ENCODE data around the gene MTHFS.
"Not testable (repeated sequence)": the region's sequence is repeated elsewhere in the genome, so short reads cannot be mapped to it uniquely, and the experiment has no call there.

The MTHFS gene

DNA sequence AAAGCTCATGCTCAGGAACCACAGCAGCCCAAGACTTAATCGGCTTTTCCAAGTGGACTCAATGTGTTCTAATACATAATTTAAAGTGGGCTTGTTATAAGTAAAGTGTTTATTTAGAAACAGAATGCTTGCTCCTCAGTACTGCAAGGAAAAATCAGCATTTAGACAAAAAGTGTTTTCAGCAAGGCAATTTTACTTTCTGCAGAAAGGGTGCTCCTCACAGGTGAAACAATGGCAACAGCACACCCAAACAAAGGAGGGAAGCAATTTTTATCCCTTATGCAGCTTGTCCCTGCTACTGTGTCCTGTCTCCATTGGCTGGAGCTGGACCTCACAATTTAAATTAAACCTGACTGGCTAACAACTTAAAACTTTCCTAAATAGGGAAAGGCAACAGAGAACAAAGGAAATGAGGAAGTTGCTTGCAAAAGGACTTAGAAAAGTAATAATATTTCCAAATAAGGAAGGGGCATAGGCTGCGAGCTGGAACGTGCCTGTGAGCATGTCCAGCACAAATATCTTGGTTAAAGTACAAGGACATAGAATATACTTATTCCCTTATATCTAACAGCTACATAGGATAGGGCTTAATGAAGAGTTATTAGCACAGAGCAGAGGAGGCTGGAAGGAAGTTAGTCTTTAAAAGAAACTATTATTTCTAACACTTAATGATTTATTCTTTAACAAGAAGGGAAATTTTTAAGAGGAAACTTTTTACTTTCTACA lies 19.1 kb upstream of the MTHFS start:
- DNase-seq (ENCODE audit: low spot score), result not testable (repeated sequence)

DNA sequence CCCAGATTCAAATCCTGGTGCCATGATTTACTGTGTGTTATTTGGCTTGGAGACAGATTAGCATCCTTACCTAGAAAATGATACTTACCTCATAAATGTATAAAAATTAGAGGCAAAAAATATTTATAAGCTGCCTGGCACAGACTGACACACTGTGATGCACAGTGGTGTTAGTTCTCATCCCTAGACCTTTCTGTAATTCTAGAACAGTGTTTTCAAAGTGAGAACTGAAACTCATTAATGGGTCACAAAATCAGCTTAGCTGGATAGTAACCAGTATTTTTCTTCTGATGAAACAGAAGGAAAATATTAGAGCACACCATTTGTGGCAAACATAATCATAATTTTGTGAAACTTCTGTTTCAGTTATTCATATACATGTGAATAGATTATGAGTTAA lies 17.9 kb upstream of the MTHFS start:
- DNase-seq (ENCODE audit: low spot score), result no peak

DNA sequence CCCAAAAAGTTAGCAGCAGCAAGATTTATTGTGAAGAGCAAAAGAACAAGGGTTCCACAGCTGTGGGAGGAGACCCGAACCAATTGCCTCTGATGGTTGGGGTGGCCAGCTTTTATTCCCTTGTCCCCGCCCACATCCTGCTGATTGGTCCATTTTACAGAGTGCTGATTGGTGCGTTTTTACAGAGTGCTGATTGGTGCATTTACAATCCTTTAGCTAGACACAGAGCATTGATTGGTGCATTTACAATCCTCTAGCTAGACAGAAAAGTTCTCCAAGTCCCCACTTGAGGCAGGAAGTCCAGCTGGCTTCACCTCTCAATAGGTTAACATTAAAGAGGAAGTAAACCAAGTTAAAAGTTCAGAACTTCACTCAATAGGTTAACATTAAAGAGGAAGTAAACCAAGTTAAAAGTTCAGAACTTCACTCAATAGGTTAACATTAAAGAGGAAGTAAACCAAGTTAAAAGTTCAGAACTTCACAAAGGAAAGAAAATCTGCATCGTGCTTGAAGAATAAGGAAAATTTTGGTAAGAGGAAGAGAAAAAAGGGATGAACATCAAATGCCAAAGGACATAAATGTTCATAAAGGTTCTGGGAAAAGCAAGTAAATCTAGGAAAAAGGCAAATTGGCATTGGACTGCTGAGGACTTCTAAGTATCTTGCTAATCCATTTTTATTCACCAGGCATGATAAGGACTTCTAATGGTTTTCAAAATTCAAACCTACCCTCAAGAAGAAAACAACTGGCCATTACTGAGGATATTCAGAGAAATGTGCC lies 12.9 kb upstream of the MTHFS start:
- DNase-seq (ENCODE audit: low spot score), result not testable (repeated sequence)

DNA sequence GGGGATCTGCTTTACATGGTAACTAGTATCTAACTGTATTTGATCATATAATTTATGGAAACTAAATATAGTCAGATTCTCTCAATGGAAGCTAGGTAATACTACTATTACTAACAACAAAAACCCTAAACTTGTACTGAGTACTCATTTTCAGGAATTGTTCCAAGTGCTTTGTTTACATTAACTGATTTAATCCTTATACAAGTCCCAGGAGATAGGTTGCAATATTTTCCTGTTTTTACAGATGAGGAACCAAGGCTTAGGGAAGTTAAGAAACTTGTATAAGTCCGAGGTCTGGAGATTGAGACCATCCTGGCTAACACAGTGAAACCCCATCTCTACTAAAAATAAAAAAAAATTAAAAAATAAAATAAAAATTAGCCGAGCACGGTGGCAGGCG lies 7.5 kb upstream of the MTHFS start:
- DNase-seq (ENCODE audit: low spot score), result no peak

DNA sequence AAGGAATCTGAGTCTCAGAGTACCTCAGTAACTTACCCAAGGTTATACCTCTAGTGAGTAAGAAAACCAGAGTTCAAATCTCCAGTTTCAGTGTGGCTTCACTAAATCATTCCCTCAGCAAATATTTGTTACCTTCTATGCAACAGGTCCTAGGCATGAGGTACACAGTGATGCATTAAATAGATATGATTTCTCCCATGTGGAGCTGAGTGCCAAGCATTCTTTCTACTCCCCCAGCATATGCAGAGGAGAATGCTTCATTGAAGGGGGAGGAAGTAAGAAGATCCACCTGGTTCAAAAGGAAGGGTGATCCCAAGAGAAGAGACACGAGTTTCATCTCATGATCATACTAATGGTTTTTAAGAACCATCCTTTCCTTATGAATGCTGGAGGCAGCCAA lies 6.8 kb upstream of the MTHFS start:
- DNase-seq (ENCODE audit: low spot score), result no peak

DNA sequence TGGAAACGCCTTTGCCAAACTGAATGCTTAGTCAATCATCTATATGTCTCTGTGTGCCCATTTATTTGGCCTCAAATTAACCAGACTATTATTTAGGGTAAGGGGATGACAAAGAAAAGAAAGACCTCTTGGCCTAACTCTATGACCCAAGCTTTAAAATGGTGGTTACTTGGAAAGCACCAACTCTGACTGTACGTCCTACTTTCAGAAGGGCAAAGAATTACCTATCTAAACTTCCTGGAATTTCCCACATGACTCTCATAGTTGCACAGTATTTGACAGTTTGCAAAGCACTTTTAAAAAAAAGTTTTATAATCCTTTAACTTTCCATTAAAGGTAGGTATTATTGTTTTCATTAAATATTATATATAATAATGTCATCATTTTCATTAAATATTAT lies 6.3 kb upstream of the MTHFS start:
- no peak for DNase-seq (ENCODE audit: low spot score)

DNA sequence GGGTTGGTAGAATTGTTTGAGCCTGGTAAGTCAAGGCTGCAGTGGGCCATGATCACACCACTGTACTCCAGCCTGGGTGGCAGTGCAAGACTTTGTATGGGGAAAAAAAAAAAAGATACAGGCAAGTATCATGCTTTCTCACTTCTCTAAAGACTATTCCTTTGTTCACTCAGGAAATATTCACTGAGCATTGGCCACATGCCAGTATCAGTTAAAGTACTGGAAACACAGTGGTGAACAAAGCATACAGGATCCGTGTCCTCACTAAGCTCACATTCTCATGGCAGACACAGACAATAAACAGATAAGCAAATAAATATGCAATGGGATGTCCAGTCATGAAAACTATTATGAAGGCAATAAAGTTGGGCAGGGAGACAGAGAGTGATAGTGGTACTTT lies 5.1 kb upstream of the MTHFS start:
- no peak for DNase-seq (ENCODE audit: low spot score)

DNA sequence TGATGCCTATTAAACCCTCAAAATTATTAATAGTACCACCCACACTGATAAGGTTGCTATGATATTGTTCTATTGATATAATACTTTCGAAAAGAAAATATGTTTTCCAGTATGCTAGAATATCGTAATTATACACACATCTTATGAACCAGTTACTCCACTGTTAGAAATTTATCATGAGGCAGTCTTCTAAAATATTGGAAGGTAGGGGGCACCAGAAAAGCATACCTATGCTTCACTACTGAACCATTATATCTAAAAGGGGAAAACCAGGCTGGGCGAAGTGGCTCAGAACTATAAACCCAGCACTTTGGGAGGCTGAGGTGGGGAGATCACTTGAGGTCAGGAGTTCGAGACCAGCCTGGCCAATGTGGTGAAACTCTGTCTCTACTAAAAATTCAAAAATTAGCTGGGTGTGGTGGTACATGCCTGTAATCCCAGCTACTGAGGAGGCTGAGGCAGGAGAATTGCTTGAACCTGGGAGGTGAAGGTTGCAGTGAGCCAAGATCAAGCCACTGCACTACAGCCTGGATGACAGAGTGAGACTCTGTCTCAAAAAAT lies 4.1 kb upstream of the MTHFS start:
- not testable (repeated sequence) for DNase-seq (ENCODE audit: low spot score)

DNA sequence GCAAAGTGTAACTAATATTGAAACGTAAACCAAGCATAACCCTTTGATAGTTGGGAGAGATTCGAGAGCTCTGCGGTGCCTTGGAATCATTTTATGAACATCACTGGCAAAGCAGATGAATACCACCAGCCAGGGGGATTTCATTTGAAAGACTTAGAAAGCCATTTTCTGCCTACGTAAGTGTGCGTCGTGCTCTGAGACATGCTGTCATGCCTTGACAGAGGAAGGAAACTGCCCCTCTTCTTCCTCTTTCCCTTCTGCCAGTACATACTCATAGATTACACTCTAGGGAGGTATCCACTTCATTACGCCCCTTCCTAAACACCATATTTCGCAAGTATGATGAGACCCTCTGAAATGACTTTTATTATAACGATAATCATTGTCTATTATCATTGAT lies 3.3 kb upstream of the MTHFS start:
- no peak for DNase-seq (ENCODE audit: low spot score)

DNA sequence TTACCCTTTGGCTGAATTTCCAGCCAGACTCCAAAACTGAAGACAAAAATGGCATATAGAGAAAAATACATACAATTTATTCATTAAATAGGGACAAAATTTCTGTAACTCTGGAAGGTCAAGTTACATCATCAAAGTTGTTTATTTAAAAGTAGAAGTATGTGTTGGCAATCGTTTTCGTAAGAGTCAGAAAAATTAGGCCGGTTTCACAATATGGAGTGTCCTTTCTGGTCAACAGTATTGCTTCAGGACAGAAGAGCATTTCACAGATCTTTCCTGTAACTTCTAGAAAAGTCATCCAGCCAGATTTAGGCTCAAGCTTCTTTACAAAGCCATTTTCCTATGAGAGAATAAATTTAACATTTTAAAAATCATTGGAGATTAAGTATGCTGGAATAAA lies 2.0 kb upstream of the MTHFS start:
- not testable (repeated sequence) for DNase-seq (ENCODE audit: low spot score)

DNA sequence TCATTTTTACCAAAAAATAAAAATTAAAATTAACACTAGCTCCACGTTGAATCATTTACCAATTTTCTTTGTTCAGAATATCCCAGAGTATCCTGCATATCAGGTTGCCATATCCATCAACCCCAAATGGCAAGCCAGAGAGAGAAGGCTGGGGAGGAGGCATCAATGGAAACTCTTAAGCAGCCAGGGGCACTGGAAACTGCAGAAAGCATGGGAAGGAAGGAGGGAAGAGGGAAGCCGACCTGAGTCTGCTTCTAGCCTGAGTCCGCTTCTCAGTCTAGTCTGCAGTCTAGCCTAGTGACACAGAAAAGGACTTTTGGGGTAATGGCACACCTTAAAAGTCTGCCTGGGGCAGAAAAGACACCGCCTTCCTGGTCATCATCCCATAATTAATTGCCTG lies 1.6 kb upstream of the MTHFS start:
- no peak for DNase-seq (ENCODE audit: low spot score)

DNA sequence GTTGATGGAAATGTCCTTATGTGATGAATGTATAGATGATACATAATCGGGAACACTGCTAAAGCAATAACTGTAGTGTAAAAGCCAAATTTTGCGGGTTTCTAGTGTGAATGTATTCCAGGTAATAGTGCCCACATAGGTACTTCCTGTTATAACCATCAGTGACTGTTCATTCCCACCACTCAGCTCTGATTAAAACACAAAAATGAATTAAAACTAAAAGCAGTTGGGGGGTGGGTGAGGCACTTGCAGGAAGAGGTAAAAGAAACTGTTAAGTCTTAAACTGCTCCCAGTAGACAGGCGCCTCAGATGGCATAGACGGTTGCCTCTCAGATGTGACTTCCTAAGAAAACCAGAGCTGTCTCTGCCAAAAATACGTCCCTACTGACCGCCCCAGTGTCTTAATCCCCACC lies 893 bp upstream of the MTHFS start:
- DNase-seq (ENCODE audit: low spot score), result no peak

DNA sequence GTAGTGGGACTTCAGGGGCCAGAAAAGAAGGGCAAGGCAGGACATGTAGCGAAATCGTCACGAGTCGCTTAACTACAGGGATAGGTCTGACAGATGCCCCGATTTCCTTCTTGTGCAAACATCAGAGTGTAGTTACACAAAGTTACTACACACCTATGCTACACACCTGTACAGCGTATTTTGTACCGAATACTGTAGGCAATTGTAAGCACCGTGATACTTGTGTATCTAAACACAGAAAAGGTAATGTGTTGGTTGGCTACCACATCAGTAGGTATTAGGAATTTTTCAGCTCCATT lies 515 bp upstream of the MTHFS start:
- no peak for DNase-seq (ENCODE audit: low spot score)

DNA sequence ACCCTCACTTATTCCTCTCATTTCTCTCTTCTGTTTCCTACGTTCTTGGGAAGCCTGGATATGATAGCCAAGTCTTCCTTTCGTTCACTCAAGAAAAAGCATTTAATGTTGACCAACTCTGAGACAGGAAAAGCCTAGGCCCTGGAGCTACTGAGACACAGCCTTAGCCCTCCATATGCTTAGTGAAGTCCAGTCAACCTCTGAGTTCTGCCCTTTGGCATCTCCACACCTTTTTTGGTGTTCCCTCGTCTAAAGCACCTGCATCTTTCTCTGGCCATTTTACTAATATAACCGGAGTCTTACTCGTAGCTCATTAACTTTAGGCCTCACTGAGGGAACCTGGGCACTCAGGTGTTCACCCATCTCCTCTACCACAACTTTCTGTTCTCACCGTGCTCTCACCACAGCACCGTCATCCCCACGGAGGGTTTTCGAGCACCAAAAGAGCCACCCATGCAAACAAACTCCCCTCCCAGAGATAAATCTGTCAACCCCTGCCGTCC lies 632 bp downstream of the MTHFS start:
- no peak for DNase-seq (ENCODE audit: low spot score)

DNA sequence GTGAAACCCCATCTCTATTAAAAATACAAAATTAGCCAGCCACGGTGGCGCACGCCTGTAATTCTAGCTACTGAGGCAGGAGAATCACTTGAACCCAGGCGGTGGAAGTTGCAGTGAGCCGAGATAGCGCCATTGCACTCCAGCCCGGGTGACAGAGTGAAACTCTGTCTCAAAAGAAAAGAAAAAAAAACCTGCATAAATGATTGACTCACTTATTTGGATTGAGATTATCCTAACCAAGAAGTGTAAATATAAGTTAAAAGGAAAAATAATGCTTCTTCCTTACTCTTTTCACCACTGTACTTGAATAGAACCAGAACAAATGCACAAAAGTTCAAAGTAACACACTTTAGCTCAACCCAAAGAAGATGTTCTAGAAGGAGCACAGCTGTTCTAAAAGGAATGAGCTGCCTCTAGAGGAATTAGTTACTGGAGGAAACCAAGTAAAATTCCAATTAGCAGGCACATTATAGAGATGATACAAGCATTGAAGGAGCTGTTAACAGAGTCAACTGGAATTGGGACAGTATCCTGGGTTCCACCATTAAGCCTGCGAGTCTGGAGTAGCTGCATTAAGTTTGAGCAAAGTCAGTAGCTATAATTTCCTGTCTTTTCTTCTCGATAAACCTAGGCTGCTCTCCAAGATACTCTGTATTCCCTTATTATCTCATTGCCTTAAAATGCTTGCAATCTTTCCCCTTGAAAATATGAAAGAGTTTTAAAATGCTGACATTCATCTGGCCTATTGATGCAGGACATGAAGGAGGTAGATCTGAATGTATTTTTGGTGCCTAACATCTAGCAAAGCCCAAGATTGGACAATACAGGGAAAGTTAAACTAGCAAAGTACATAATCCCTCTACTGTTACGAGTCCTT lies 9.5 kb downstream of the MTHFS start:
- no peak for DNase-seq (ENCODE audit: low spot score)

DNA sequence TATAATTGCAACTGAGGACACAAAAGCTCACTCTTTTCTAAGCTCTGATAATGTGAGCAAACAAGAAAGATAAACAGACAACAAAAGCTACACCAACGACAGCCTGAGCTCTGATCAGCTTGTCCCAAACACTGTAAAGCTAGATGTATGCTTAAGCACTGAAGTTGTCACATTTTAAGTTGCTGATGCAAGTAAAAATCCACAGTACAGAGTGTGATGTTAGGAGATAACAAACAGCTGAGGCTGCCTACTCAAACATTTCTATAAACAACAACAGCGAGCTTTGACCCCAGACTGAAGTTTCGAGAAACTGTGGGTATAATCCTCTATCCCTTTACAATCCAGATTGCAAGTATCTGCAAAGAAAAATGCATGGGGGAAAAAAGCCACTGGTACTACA lies 10.7 kb downstream of the MTHFS start:
- DNase-seq (ENCODE audit: low spot score), result no peak

DNA sequence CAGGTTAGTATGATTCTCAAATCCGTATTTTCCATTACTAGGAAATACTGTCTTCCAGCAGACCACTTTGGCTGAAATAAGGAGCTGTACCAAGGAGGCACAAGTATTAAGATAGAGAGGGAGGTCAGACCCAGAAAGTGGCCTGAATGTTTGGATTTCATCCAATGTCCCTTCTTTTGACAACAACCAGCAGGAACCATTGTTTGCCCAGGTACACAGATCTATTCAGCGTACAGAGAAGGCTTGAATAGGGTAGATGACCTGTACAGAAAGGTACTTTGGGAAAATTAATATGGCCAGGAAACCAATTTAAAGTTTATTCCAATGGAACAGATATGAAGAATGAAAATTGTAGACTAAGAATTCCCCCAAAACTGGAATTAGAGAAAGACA lies 12.6 kb downstream of the MTHFS start:
- no peak for DNase-seq (ENCODE audit: low spot score)

DNA sequence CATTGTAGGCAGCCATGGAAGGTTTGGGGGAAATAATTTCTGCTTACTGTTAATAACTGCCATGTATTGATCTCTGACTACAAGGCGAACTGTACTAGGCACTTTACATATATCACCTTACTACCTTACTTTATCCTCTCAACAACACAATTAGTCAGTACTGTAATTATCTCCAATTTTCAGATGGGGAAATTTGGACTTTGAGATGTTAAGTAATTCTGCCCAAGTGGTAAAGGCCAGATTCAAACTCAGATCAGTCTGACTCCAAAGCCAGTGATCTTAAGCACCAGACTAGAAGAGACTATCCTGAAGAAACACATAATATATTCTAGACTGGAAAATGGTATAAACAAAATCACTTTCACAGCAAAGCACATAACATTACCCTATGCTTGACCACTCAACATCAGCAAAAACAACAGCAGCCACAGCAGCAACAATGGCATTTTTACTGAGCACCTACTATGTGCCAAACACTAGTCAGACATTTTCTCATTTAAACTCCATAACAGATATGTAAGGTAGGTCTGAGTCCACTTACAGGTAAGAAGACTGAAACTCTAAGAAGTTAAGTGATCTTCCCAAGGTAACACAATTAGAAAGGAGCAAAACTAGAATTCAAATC lies 13.1 kb downstream of the MTHFS start:
- DNase-seq (ENCODE audit: low spot score), result no peak

DNA sequence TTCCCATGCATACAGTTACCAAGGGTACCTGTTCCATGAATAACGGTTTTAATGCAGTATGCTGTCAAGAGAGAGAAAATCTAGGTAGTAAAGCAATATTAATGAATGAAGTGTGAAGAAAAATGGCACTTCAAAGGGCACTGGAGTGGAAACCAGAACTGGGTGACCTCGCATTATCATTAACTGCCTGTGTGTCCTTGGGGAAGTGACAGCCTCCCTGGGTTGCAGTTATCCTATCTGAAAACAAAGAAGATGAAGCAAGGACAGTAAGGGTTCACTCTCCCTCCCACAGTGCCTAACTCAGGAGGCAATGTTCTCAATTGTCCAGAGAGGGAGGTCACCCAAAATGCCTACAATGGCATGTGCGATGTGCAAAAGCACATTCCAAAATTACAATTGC lies 15.1 kb downstream of the MTHFS start:
- DNase-seq (ENCODE audit: low spot score), result no peak

DNA sequence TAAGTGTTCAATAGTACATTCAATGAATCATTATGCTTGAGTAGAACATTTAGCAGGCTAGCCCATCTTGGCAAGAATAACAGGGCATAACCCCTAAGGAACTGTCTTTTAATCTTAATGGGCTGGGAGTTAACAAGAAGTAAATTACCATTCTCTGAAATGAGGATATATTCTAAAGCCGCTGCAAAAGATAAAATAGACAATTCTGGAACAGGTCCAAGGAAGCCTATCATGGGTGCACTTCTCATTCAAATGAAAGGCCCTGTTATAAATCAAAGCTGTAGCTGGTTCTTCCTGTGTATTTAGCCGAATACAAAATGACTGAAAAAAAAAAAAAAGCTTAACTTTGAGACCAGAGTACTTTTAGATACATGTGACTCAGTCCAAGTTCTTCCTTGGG lies 15.6 kb downstream of the MTHFS start:
- DNase-seq (ENCODE audit: low spot score), result no peak

DNA sequence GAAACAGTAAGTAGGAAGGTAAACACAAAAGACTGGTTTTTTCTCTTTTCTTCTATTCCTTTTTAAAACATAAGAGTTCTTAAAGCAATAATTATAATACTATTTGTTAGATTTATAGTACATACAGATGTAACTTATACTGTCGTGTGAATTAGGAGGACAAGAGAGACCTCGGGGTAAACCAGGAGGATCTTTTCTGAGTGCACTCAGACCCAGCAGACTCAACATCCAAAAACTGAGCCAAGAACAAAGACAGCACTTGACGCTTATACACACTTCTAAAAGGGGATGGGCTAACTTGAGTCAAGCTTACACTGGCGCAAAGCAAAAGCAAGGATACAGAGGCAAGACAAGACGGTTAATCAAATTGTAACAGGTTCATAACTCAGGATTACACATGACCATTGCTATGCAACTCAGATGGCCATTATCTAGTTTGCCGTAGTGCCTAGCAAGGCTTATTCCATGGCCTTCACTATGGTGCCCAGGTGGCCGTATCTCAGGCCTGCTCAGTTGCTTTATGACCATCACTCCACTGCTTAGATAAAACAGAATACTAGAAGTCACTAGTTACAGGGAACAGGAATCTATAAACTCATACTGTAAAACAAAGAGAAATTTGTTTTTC lies 18.6 kb downstream of the MTHFS start:
- no peak for DNase-seq (ENCODE audit: low spot score)

DNA sequence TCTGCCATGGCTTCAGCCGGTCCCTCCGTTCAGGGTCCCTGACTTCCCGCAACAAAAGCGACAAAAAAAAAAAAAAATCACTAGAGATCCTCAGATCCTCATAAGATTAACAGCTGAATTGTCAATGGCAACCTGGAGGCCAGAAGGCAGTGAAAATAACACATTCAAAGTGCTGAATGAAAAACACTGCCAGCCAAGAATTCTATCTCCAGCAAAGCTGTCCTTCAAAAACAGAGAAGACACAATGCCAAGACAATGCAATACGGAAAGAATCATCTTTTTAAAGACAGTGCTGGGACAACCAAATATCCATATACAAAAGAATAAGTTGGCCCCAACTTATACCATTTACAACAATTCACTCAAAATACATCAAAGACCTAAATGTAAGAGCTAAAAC lies 21.6 kb downstream of the MTHFS start:
- DNase-seq (ENCODE audit: low spot score), result no peak
